ENCODE data around the gene TCTN3.

- TF ChIP-seq CREB5 (CRISPR knock-in tag; IDR thresholded peaks at IDR 0.05; ENCODE audit: low read depth) (no peak), BACH2 (CRISPR knock-in tag; IDR thresholded peaks at IDR 0.05; ENCODE audit: borderline replicate concordance) (no peak), RARB (CRISPR knock-in tag; IDR thresholded peaks at IDR 0.05) (no peak), ZFP30 (CRISPR knock-in tag; IDR thresholded peaks at IDR 0.05) (no peak), SNAI2 (CRISPR knock-in tag; IDR thresholded peaks at IDR 0.05) (no peak)
Measured at GRCh38 chr10:95637140-95637539, 56.6 kb downstream of the TCTN3 start.

Measured in SK-N-SH treated with all-trans-retinoic acid at 6 μM for 48 hours (cell line).